Natural killer cell (primary cell): Measurements from ENCODE around the gene BICC1. TPM values are rescaled to one million over a fixed set of nuclear protein-coding genes. Genes with fewer than 3 reads are reported as not detected.

ENCODE experiments used
- ATAC-seq, 3 donors: fragments of 150-1000 bp in 2 of 3; fragments of 200-7000 bp in 1 of 3; cut with Tn5 transposase; 1 replicate in 1 of 3; 2 replicates in 2 of 3; pipeline ENCODE4 v1.10.0; 2021; ENCODE audit warnings: mild to moderate bottlenecking in 2 of 3, moderate library complexity in 2 of 3
- DNase-seq, 2 donors: peaks; one replicate each; pipeline versions ENCODE4 v3.0.0 to v3.0.0-alpha.2; 2013 to 2021; ENCODE audit warnings: mixed read lengths in 1 of 2
- H3K27ac ChIP-seq: one replicate; pipeline ENCODE4 v1.5.1; 2013; ENCODE audit warnings: mild to moderate bottlenecking, low read length
- H3K27me3 ChIP-seq: one replicate; pipeline ENCODE4 v1.6.1; 2013; ENCODE audit warnings: low read length; ENCODE audit not compliant: control insufficient read depth, insufficient read depth
- H3K36me3 ChIP-seq: one replicate; pipeline ENCODE4 v1.6.1; 2013; ENCODE audit warnings: low read length; ENCODE audit not compliant: control insufficient read depth, insufficient read depth
- H3K4me1 ChIP-seq: one replicate; pipeline ENCODE4 v1.6.1; 2013; ENCODE audit warnings: low read length; ENCODE audit not compliant: control insufficient read depth, insufficient read depth
- H3K4me3 ChIP-seq: one replicate; pipeline ENCODE4 v1.5.1; 2013; ENCODE audit warnings: low read length
- H3K9me3 ChIP-seq: one replicate; pipeline ENCODE4 v1.6.1; 2013; ENCODE audit warnings: low read length; ENCODE audit not compliant: control insufficient read depth, insufficient read depth
- H3K27ac Mint-ChIP-seq, 2 donors: one replicate each; pipeline ENCODE4 v1.8.0; 2022; ENCODE audit warnings: mild to moderate bottlenecking in 2 of 2, mixed read lengths in 2 of 2, moderate library complexity in 1 of 2
- H3K27me3 Mint-ChIP-seq, 2 donors: one replicate each; pipeline ENCODE4 v1.8.0; 2022; ENCODE audit warnings: low read depth in 2 of 2, mixed read lengths in 2 of 2
- H3K36me3 Mint-ChIP-seq: one replicate; pipeline ENCODE4 v1.8.0; 2022; ENCODE audit warnings: mixed read lengths
- H3K4me1 Mint-ChIP-seq, 2 donors: one replicate each; pipeline ENCODE4 v1.8.0; 2022; ENCODE audit warnings: mixed read lengths in 2 of 2
- H3K4me3 Mint-ChIP-seq: one replicate; pipeline ENCODE4 v1.8.0; 2022; ENCODE audit warnings: mild to moderate bottlenecking, moderate library complexity, mixed read lengths
- H3K9me3 Mint-ChIP-seq, 2 donors: one replicate each; pipeline ENCODE4 v1.8.0; 2022; ENCODE audit warnings: mixed read lengths in 2 of 2
- WGBS: methylation state at CpG from one replicate; pipeline ENCODE4 v1.1.7; 2013; ENCODE audit warnings: missing lambda C conversion rate; ENCODE audit not compliant: insufficient coverage; 5-methylcytosine and 5-hydroxymethylcytosine counted together
- intact Hi-C: fragments of 100-400 bp; cut with micrococcal nuclease; formaldehyde crosslinking; loops from one replicate; pipeline ENCODE4 v1.14.2; 2022
- total RNA-seq, 4 donors: library from RNA; stranded (reverse); fragments of 120-200 nt in 1 of 4; gene quantifications; one replicate each; pipeline versions ENCODE4 v1.2.3 to v1.2.4, GENCODE V29; 2013 to 2022
- TF ChIP-seq, protein P1 (sequence below): fragments of 200-600 bp; IDR thresholded peaks from one replicate; pipeline ENCODE4 v1.8.0; 2022; ENCODE audit warnings: antibody characterized with exemption

The BICC1 gene
- total RNA-seq, 3 donors from 2014 or later (not counting 1 experiment from before 2014, with no cell fraction given): 0.14 TPM; not detected in 2

DNA sequence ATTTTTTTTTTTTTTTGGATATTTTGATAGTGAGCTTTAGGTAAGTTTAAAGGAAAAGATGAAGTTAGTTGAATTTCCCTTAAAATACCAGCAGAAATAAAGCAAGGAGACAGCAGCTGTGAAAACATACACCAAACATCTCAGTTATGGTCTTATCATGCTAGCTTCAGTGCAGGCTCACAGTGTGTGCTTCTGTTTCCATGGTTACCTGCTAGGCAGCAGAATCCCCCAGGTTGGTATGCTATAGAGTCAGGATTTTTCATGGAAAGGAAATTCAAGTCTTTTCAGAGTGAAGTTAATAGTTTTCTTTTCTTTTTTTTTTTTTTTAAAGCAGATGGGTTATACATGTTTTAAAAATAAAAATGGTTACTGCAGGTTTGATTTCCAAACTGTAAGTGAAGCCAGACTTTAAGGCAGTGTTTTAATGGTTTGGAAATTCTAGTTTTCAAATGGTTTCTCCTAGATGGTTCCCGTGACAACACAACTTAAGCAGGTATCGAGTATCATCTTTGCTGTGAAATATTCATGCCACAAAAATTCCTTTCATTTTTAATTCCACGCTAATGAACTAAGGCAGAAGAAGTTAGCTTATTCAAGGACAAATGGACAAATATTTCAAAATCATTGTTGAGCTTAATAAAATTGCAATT is 230.9 kb downstream of the BICC1 start:
- no peaks in the 10 kb centered on the region for H3K27me3 Mint-ChIP-seq
- DNase-seq (no peak), ATAC-seq (no peak)
- WGBS: 88% methylated on average over 3 of the region's 3 CpGs
- intact Hi-C loops: no loop called here
- no peak overlapping the region for H3K4me3 ChIP-seq
- H3K36me3 ChIP-seq: no peaks in the 10 kb centered on the region
- no peaks in the 10 kb centered on the region for H3K36me3 Mint-ChIP-seq
- no peaks in the 10 kb centered on the region for H3K4me1 ChIP-seq
- peaks cover 0 to 2% of the 10 kb centered on the region in 2 donors for H3K9me3 Mint-ChIP-seq
- no peaks in the 10 kb centered on the region for H3K9me3 ChIP-seq
- H3K27ac Mint-ChIP-seq: no peak overlapping the region
- H3K27ac ChIP-seq: no peak overlapping the region
- no peak overlapping the region for H3K4me3 Mint-ChIP-seq
- H3K4me1 Mint-ChIP-seq: no peaks in the 10 kb centered on the region
- TF ChIP-seq, protein P1, sequence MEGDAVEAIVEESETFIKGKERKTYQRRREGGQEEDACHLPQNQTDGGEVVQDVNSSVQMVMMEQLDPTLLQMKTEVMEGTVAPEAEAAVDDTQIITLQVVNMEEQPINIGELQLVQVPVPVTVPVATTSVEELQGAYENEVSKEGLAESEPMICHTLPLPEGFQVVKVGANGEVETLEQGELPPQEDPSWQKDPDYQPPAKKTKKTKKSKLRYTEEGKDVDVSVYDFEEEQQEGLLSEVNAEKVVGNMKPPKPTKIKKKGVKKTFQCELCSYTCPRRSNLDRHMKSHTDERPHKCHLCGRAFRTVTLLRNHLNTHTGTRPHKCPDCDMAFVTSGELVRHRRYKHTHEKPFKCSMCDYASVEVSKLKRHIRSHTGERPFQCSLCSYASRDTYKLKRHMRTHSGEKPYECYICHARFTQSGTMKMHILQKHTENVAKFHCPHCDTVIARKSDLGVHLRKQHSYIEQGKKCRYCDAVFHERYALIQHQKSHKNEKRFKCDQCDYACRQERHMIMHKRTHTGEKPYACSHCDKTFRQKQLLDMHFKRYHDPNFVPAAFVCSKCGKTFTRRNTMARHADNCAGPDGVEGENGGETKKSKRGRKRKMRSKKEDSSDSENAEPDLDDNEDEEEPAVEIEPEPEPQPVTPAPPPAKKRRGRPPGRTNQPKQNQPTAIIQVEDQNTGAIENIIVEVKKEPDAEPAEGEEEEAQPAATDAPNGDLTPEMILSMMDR: no peak
- H3K27me3 ChIP-seq: no peaks in the 10 kb centered on the region

DNA sequence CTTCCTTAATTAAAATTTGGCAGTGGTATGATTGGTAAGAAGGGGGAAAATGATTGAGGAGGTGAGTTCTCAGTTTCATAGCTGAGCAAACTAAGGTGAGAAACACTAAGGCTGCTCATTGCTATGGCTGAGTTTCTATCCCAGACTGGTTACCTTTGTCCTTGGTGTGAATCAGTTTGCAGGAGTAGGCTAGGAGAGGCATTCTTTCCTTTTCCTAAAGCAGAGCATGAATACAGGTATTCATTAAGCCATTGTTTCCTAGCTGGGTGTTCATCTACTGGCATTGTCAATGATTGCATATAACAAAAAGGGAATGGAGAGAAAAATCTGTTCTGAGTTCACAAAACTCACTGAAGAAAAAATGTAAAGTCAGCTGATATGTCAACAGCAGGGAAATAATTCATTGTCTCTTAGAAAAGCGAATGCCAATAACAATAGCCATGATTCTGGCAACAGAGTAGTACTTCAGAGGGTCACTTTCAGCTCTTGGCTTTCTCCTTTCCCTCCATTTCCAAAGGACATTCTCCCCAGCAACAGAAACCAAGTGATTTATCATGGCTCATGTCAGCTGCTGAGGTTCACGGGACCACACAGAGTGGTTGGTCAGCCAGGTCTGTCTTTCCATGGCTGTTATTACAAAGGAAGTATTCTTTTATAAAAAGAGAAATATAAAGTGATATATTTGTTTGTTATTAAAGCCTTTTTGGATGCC is 234.0 kb downstream of the BICC1 start:
- no peaks in the 10 kb centered on the region for H3K9me3 ChIP-seq
- 97% methylated on average over 2 of the region's 2 CpGs for WGBS
- no peaks in the 10 kb centered on the region for H3K36me3 Mint-ChIP-seq
- intact Hi-C loops: no loop called here
- H3K27me3 ChIP-seq: no peaks in the 10 kb centered on the region
- ATAC-seq (no peak), DNase-seq (no peak)
- TF ChIP-seq, protein P1: no peak
- no peaks in the 10 kb centered on the region for H3K36me3 ChIP-seq
- no peaks in the 10 kb centered on the region for H3K4me1 ChIP-seq
- H3K27ac ChIP-seq: no peak overlapping the region
- H3K27ac Mint-ChIP-seq: no peak overlapping the region
- no peaks in the 10 kb centered on the region for H3K27me3 Mint-ChIP-seq
- no peak overlapping the region for H3K4me3 Mint-ChIP-seq
- H3K9me3 Mint-ChIP-seq: no peaks in the 10 kb centered on the region
- no peak overlapping the region for H3K4me3 ChIP-seq
- H3K4me1 Mint-ChIP-seq: no peaks in the 10 kb centered on the region

DNA sequence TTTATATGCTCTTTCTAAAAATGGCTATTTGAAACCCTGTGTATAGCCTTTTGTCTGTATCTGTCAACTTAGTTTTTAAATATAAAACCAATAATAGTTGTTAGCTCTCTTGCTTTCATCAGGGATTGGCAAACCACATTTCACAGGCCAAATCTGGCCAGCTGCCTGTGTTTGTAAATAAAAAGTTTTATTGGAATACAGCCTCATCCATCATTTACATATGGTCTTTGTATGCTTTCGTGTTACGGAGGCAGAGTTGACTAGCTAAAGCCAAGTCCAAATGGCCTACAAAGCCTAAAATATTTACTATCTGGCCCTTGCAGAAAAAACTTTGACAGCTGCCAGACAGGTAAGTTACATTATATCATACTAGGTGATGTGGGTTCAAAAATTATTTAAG is 235.0 kb downstream of the BICC1 start:
- Mint-ChIP-seq H3K27me3 (no peaks in the 10 kb centered on the region), H3K9me3 (no peaks in the 10 kb centered on the region), H3K27ac (no peak overlapping the region), H3K4me3 (no peak overlapping the region), H3K4me1 (no peaks in the 10 kb centered on the region), H3K36me3 (no peaks in the 10 kb centered on the region)
- no peaks in the 10 kb centered on the region for H3K9me3 ChIP-seq
- TF ChIP-seq, protein P1: no peak
- no peak overlapping the region for H3K4me3 ChIP-seq
- no peak for DNase-seq
- intact Hi-C loops: no loop called here
- H3K36me3 ChIP-seq: no peaks in the 10 kb centered on the region
- no peak overlapping the region for H3K27ac ChIP-seq
- no peaks in the 10 kb centered on the region for H3K27me3 ChIP-seq
- 100% methylated on average over 2 of the region's 2 CpGs for WGBS
- no peak for ATAC-seq
- H3K4me1 ChIP-seq: no peaks in the 10 kb centered on the region
